Endothelial cell (in vitro differentiated cells): ENCODE results near the gene TBL1XR1. TPM values are rescaled to one million over a fixed set of nuclear protein-coding genes. Genes with fewer than 3 reads are reported as not detected.

Experiments used
- DNase-seq: peaks from one replicate; pipeline ENCODE4 v3.0.0; 2021; ENCODE audit warnings: low spot score
- H3K27ac Mint-ChIP-seq: one replicate; pipeline ENCODE4 v1.8.0; 2021; ENCODE audit warnings: mixed read lengths, inconsistent platforms; ENCODE audit not compliant: unreplicated experiment
- H3K27me3 Mint-ChIP-seq: one replicate; pipeline ENCODE4 v1.8.0; 2021; ENCODE audit warnings: mild to moderate bottlenecking, moderate library complexity, mixed read lengths, inconsistent platforms; ENCODE audit not compliant: unreplicated experiment
- H3K36me3 Mint-ChIP-seq: one replicate; pipeline ENCODE4 v1.8.0; 2021; ENCODE audit warnings: mild to moderate bottlenecking, low read depth, mixed read lengths, inconsistent platforms; ENCODE audit not compliant: unreplicated experiment
- H3K4me1 Mint-ChIP-seq: one replicate; pipeline ENCODE4 v1.8.0; 2021; ENCODE audit warnings: mild to moderate bottlenecking, mixed read lengths, inconsistent platforms; ENCODE audit not compliant: unreplicated experiment
- H3K4me3 Mint-ChIP-seq: one replicate; pipeline ENCODE4 v1.8.0; 2021; ENCODE audit warnings: mild to moderate bottlenecking, mixed read lengths, inconsistent platforms; ENCODE audit not compliant: unreplicated experiment
- H3K9me3 Mint-ChIP-seq: one replicate; pipeline ENCODE4 v1.8.0; 2021; ENCODE audit warnings: mixed read lengths, inconsistent platforms; ENCODE audit not compliant: unreplicated experiment
- total RNA-seq: library from RNA; stranded (reverse); fragmentation: NEBNext Ultra II Directional; extraction: Animal tissue kit (Norgen Biotek cat#: 25700); gene quantifications from one replicate; pipeline ENCODE4 v1.2.1, GENCODE V29; 2021; ENCODE audit not compliant: unreplicated experiment
- TF ChIP-seq, protein P1 (sequence below): fragments of 200-600 bp; sonication (generic); IDR thresholded peaks from one replicate; pipeline ENCODE4 v1.5.0; 2021; ENCODE audit warnings: antibody characterized with exemption; ENCODE audit not compliant: unreplicated experiment

TBL1XR1 gene
- total RNA-seq, 1 donor from 2014 or later = 156 TPM

DNA sequence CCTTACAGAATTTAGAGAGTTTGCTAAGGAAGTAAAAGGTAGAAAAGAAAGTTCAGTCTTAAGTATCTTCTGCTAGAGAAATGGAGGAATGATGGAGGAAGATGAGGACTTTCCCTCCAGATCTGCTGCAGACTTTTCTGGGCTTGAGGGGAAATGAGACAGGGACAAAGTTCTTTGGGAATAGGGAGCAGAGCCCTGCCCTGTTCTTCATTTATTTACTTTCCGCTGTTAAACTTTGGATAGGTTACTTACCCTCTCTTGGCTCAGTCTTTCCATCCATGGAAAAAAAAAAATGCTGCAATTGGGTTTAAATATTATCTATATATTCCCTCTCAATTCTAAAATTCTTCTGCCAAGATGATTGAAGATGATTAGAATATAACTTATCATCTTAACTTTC lies 202.9 kb downstream of the TBL1XR1 start:
- H3K36me3 Mint-ChIP-seq = peaks cover 3% of the 10 kb centered on the region
- H3K9me3 Mint-ChIP-seq = no peaks in the 10 kb centered on the region
- no peak overlapping the region for H3K27ac Mint-ChIP-seq
- H3K4me3 Mint-ChIP-seq = no peak overlapping the region
- H3K4me1 Mint-ChIP-seq = no peaks in the 10 kb centered on the region
- no peak for DNase-seq
- peaks cover 2% of the 10 kb centered on the region for H3K27me3 Mint-ChIP-seq
- TF ChIP-seq, protein P1, sequence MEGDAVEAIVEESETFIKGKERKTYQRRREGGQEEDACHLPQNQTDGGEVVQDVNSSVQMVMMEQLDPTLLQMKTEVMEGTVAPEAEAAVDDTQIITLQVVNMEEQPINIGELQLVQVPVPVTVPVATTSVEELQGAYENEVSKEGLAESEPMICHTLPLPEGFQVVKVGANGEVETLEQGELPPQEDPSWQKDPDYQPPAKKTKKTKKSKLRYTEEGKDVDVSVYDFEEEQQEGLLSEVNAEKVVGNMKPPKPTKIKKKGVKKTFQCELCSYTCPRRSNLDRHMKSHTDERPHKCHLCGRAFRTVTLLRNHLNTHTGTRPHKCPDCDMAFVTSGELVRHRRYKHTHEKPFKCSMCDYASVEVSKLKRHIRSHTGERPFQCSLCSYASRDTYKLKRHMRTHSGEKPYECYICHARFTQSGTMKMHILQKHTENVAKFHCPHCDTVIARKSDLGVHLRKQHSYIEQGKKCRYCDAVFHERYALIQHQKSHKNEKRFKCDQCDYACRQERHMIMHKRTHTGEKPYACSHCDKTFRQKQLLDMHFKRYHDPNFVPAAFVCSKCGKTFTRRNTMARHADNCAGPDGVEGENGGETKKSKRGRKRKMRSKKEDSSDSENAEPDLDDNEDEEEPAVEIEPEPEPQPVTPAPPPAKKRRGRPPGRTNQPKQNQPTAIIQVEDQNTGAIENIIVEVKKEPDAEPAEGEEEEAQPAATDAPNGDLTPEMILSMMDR = no peak

- Mint-ChIP-seq H3K9me3 (no peaks in the 10 kb centered on the region), H3K36me3 (peaks cover 3% of the 10 kb centered on the region), H3K27me3 (peaks cover 2% of the 10 kb centered on the region), H3K4me3 (no peak overlapping the region), H3K27ac (no peak overlapping the region), H3K4me1 (peaks cover 3% of the 10 kb centered on the region)
- no peak for DNase-seq
- TF ChIP-seq, protein P1 = no peak
Observed at GRCh38 chr3:176992978-176993377, 204.3 kb downstream of the TBL1XR1 start.

DNA sequence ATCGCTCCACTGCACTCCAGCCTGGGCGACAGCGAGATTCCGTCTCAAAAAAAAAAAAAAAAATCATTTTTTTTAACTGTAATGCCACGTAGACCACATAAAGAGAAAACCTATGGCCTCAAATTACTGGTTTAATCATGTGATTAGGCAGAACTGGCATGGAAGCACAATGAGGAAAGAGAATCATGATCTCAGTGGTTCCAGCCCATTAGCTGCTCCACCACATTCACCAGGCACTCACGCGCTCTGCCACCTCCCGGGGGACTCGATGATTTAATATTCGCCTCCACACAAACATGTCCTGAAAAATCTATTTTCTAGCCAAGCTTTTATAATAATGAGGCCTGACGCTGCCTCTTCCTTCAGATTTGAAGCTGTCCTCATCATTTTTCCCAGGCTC lies 204.7 kb downstream of the TBL1XR1 start:
- no peak overlapping the region for H3K27ac Mint-ChIP-seq
- peaks cover 3% of the 10 kb centered on the region for H3K4me1 Mint-ChIP-seq
- peaks cover 2% of the 10 kb centered on the region for H3K27me3 Mint-ChIP-seq
- peaks cover 3% of the 10 kb centered on the region for H3K36me3 Mint-ChIP-seq
- H3K9me3 Mint-ChIP-seq = no peaks in the 10 kb centered on the region
- no peak for DNase-seq
- TF ChIP-seq, protein P1 = no peak
- H3K4me3 Mint-ChIP-seq = no peak overlapping the region

GRCh38 chr3:176988795-176989194 lies 208.5 kb downstream of the TBL1XR1 start:
- H3K27ac Mint-ChIP-seq = no peak overlapping the region
- H3K36me3 Mint-ChIP-seq = peaks cover 3% of the 10 kb centered on the region
- no peaks in the 10 kb centered on the region for H3K9me3 Mint-ChIP-seq

GRCh38 chr3:176987901-176988650 lies 209.2 kb downstream of the TBL1XR1 start:
- no peak overlapping the region for H3K4me3 Mint-ChIP-seq
- no peak for DNase-seq
- H3K27me3 Mint-ChIP-seq = peaks cover 2% of the 10 kb centered on the region
- TF ChIP-seq, protein P1 = no peak
- peaks cover 3% of the 10 kb centered on the region for H3K36me3 Mint-ChIP-seq
- no peak overlapping the region for H3K27ac Mint-ChIP-seq
- H3K9me3 Mint-ChIP-seq = no peaks in the 10 kb centered on the region
- peaks cover 3% of the 10 kb centered on the region for H3K4me1 Mint-ChIP-seq

More at GRCh38 chr3:176988795-176989194, 208.5 kb downstream of the TBL1XR1 start:
- Mint-ChIP-seq H3K4me3 (no peak overlapping the region), H3K4me1 (peaks cover 3% of the 10 kb centered on the region), H3K27me3 (peaks cover 2% of the 10 kb centered on the region)
- no peak for DNase-seq
- TF ChIP-seq, protein P1 = no peak
